Myocyte (in vitro differentiated cells): ENCODE data around the gene MOB3C. TPM values are rescaled to one million over a fixed set of nuclear protein-coding genes. Genes with fewer than 3 reads are reported as not detected.

ENCODE experiments used
- DNase-seq: peaks from one replicate; pipeline ENCODE4 v3.0.0-alpha.2; 2012; ENCODE audit warnings: low read depth
- total RNA-seq: library from RNA; depleted of rRNA; stranded (reverse); fragments of >200 nt; gene quantifications from 2 replicates; pipeline ENCODE4 v1.2.3, GENCODE V29; 2014

Gene MOB3C
- total RNA-seq, 1 donor from 2014 or later, result 13.3 TPM

- no peak for DNase-seq
Measured at GRCh38 chr1:46606255-46606965, 10.2 kb downstream of the MOB3C start.

- no peak for DNase-seq
Measured at GRCh38 chr1:46605232-46605631, 11.4 kb downstream of the MOB3C start.

- peak; percentile 95 for DNase-seq
Measured at GRCh38 chr1:46603858-46604549, 12.6 kb downstream of the MOB3C start, which contains the start of gene MKNK1. Gene MKNK1, minus strand, starts transcription at chr1:46604268. Its CDS starts 20,941 bp downstream, at chr1:46583327.

GRCh38 chr1:46603481-46603857 lies 13.1 kb downstream of the MOB3C start:
- DNase-seq, result no peak

GRCh38 chr1:46601257-46602007 lies 15.2 kb downstream of the MOB3C start:
- no peak for DNase-seq

GRCh38 chr1:46599059-46599970 lies 17.3 kb downstream of the MOB3C start:
- DNase-seq, result no peak

- no peak for DNase-seq
Measured at GRCh38 chr1:46596846-46597245, 19.8 kb downstream of the MOB3C start.

GRCh38 chr1:46596036-46596435 lies 20.6 kb downstream of the MOB3C start:
- DNase-seq, result no peak

GRCh38 chr1:46595127-46595526 lies 21.5 kb downstream of the MOB3C start:
- DNase-seq, result peak; percentile 12

GRCh38 chr1:46594063-46594462 lies 22.5 kb downstream of the MOB3C start:
- DNase-seq, result no peak

- DNase-seq, result no peak
Measured at GRCh38 chr1:46592823-46593222, 23.8 kb downstream of the MOB3C start.

- DNase-seq, result no peak
Measured at GRCh38 chr1:46589529-46589928, 27.1 kb downstream of the MOB3C start.

- no peak for DNase-seq
Measured at GRCh38 chr1:46587069-46587468, 29.5 kb downstream of the MOB3C start.

- no peak for DNase-seq
Measured at GRCh38 chr1:46585312-46585938, 31.2 kb downstream of the MOB3C start.

GRCh38 chr1:46583494-46583893 lies 33.1 kb downstream of the MOB3C start:
- DNase-seq, result no peak

- DNase-seq, result no peak
Measured at GRCh38 chr1:46582972-46583371, 33.6 kb downstream of the MOB3C start.

- no peak for DNase-seq
Measured at GRCh38 chr1:46581681-46582455, 34.7 kb downstream of the MOB3C start.

GRCh38 chr1:46580140-46580903 lies 36.3 kb downstream of the MOB3C start:
- DNase-seq, result no peak

GRCh38 chr1:46577671-46578070 lies 38.9 kb downstream of the MOB3C start:
- no peak for DNase-seq
